MCF 10A (cell line): Measurements from ENCODE around the gene RAB30. TPM values are rescaled to one million over a fixed set of nuclear protein-coding genes. Genes with fewer than 3 reads are reported as not detected.

Source experiments
- BruUV-seq: library from RNA; stranded (reverse); fragments of 400-500 nt; replicated peaks from 2 replicates; lab custom pipeline; 2021; lab: Mats Ljungman, UMichigan
- CTCF ChIA-PET: fragments of 300-600 bp; sonication (Branson Sonifier 250); formaldehyde crosslinking; extraction: SDS; loops from one replicate; lab custom pipeline; 2021; ENCODE audit warnings: antibody characterized with exemption, inconsistent platforms; lab: Yijun Ruan, JAX
- POLR2A ChIA-PET: fragments of 300-600, 350-650 bp; sonication (Branson Sonifier 250); formaldehyde crosslinking; extraction: SDS; loops from one replicate; lab custom pipeline; 2020; ENCODE audit warnings: antibody characterized with exemption, inconsistent platforms; lab: Yijun Ruan, JAX
- DNase-seq: peaks from one replicate; pipeline ENCODE4 v3.0.0-alpha.2; 2018; ENCODE audit not compliant: unreplicated experiment
- H3K27ac Mint-ChIP-seq: one replicate; pipeline ENCODE4 v1.8.0; 2022; ENCODE audit warnings: mild to moderate bottlenecking, low read depth, mixed read lengths; ENCODE audit not compliant: unreplicated experiment
- H3K27me3 Mint-ChIP-seq: one replicate; pipeline ENCODE4 v1.8.0; 2022; ENCODE audit warnings: mixed read lengths; ENCODE audit not compliant: insufficient read depth, unreplicated experiment
- H3K36me3 Mint-ChIP-seq: one replicate; pipeline ENCODE4 v1.8.0; 2022; ENCODE audit warnings: mild to moderate bottlenecking, moderate library complexity, mixed read lengths; ENCODE audit not compliant: insufficient read depth, unreplicated experiment
- H3K4me1 Mint-ChIP-seq: one replicate; pipeline ENCODE4 v1.8.0; 2022; ENCODE audit warnings: mixed read lengths; ENCODE audit not compliant: insufficient read depth, unreplicated experiment
- H3K4me3 Mint-ChIP-seq: one replicate; pipeline ENCODE4 v1.8.0; 2022; ENCODE audit warnings: mild to moderate bottlenecking, moderate library complexity, mixed read lengths; ENCODE audit not compliant: unreplicated experiment
- H3K9me3 Mint-ChIP-seq: one replicate; pipeline ENCODE4 v1.8.0; 2022; ENCODE audit warnings: mixed read lengths; ENCODE audit not compliant: unreplicated experiment
- CTCF ChIP-seq: fragments of 200-600 bp; IDR thresholded peaks from one replicate; pipeline ENCODE4 v1.8.0; 2022; ENCODE audit warnings: antibody characterized with exemption, mild to moderate bottlenecking; ENCODE audit not compliant: unreplicated experiment
- intact Hi-C: fragments of 100-400 bp; cut with micrococcal nuclease; formaldehyde crosslinking; loops from 2 replicates; pipeline ENCODE4 v1.14.1; 2022
- total RNA-seq: library from RNA; stranded (reverse); gene quantifications from 2 replicates; pipeline ENCODE4 v1.2.3, GENCODE V29; 2022

The RAB30 gene
- total RNA-seq, 1 experiment from 2014 or later, result 12.5 TPM

- CTCF ChIA-PET, result interaction anchor here (1.2 kb wide), 1 partner anchor 9 kb away, joined by 3 read pairs; no protein-coding TSS in a partner anchor
These were observed 41.2 kb upstream of the RAB30 start for GRCh38 chr11:83112886-83113285.

GRCh38 chr11:83105168-83105567, 33.5 kb upstream of the RAB30 start:
- ChIA-PET CTCF (interaction anchor here (0.5 to 1.5 kb wide), 3 partner anchors 11 to 180 kb away, joined by 3 to 4 read pairs (median 3); no protein-coding TSS in a partner anchor), POLR2A (interaction anchor here (0.7 to 1.6 kb wide), 3 partner anchors 11 to 59 kb away, joined by 3 to 10 read pairs (median 3); partner anchors contain the start of gene PCF11)
- DNase-seq, result no peak
- no peaks in the 10 kb centered on the region for H3K9me3 Mint-ChIP-seq
- BruUV-seq, result no TSS peak
- TF ChIP-seq CTCF, result no peak
- H3K4me1 Mint-ChIP-seq, result no peaks in the 10 kb centered on the region
- peaks cover 13% of the 10 kb centered on the region for H3K27me3 Mint-ChIP-seq
- no peaks in the 10 kb centered on the region for H3K36me3 Mint-ChIP-seq
- intact Hi-C loops, result no loop called here
- H3K27ac Mint-ChIP-seq, result no peak overlapping the region
- no peak overlapping the region for H3K4me3 Mint-ChIP-seq

More at GRCh38 chr11:83112886-83113285, 41.2 kb upstream of the RAB30 start:
- Mint-ChIP-seq H3K27ac (no peak overlapping the region), H3K36me3 (no peaks in the 10 kb centered on the region), H3K4me3 (no peak overlapping the region), H3K4me1 (peaks cover 6% of the 10 kb centered on the region), H3K9me3 (no peaks in the 10 kb centered on the region), H3K27me3 (peaks cover 12% of the 10 kb centered on the region)
- intact Hi-C loops, result no loop called here
- BruUV-seq, result no TSS peak
- DNase-seq, result no peak
- TF ChIP-seq CTCF, result no peak
- POLR2A ChIA-PET, result no interaction called here

DNA sequence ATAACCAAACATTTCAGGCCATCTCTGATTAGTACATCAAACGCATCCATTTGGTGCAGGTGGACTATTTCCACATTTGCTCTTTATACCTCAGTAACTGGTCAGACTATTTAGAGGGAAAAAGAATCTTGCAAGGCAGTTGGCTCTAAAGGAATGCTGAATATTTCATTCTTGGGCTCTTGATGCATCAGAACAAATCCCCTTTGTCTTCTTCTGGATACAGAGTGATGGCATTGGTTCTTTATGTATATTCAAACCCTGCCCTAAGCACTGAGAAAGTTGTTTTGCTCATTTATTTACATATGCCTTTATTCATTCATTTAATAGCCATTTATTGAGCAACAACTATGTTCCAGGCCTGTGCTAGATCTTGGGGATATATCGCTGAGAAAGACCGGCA, 31.1 kb upstream of the RAB30 start:
- TF ChIP-seq CTCF, result no peak
- H3K27me3 Mint-ChIP-seq, result peaks cover 13% of the 10 kb centered on the region
- H3K4me3 Mint-ChIP-seq, result no peak overlapping the region
- BruUV-seq, result no TSS peak
- intact Hi-C loops, result no loop called here
- H3K36me3 Mint-ChIP-seq, result no peaks in the 10 kb centered on the region
- no peak overlapping the region for H3K27ac Mint-ChIP-seq
- no peaks in the 10 kb centered on the region for H3K9me3 Mint-ChIP-seq
- ChIA-PET CTCF (no interaction called here), POLR2A (no interaction called here)
- no peak for DNase-seq
- H3K4me1 Mint-ChIP-seq, result no peaks in the 10 kb centered on the region

DNA sequence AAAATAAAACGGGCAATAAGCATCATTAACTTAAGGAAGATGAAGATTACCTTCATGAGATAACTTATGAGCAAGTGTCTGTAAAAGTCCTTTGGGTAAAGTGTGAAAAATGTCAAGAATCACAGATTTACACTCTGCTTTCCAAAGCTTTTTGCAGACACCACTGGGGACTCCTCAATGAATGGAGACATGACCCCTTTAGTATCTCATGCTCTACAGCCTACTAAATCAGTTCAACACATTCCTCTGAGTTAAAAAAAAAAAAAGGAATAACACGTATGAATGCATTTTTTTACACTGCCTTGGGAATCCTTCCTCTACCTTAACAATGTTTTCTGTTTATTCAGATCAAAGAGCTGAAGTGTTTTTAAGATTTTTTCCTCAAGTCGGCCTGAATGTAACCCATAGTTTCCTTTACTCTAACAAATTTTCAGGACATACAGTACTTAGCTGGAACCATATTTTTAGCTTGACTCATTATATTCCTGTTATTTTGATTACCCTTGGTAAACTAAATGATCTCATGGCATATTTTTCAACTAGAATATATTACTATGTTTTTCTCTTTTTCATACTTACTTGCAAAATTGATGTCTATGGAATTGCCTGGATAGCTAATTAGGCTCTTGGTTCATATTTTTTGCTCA, 25.9 kb upstream of the RAB30 start:
- Mint-ChIP-seq H3K27ac (no peak overlapping the region), H3K27me3 (no peaks in the 10 kb centered on the region), H3K4me3 (no peak overlapping the region), H3K9me3 (no peaks in the 10 kb centered on the region), H3K36me3 (no peaks in the 10 kb centered on the region), H3K4me1 (peaks cover 3% of the 10 kb centered on the region)
- POLR2A ChIA-PET, result interaction anchor here (0.6 to 1.3 kb wide), 6 partner anchors 10 to 83 kb away, joined by 3 to 7 read pairs (median 4); partner anchors contain the start of gene RAB30
- no peak for TF ChIP-seq CTCF
- intact Hi-C loops, result no loop called here
- no TSS peak for BruUV-seq
- no peak for DNase-seq
- CTCF ChIA-PET, result interaction anchor here (0.6 to 1.5 kb wide), 8 partner anchors 10 to 156 kb away, joined by 3 to 9 read pairs (median 4); no protein-coding TSS in a partner anchor
